Hepatocyte (in vitro differentiated cells): Measurements from ENCODE around the gene TBCD. TPM values are rescaled to one million over a fixed set of nuclear protein-coding genes. Genes with fewer than 3 reads are reported as not detected.
A peak's percentile ranks its signal among the peaks of the same experiment; 100 is the strongest.
"Not testable (repeated sequence)": the region's sequence is repeated elsewhere in the genome, so short reads cannot be mapped to it uniquely, and the experiment has no call there.

Experiments
- DNase-seq: peaks from one replicate; pipeline ENCODE4 v3.0.0-alpha.2; 2016; ENCODE audit warnings: low spot score
- H2AFZ ChIP-seq: fragments of 200-600 bp; sonication (generic); 2 replicates; pipeline ENCODE4 v1.6.0; 2016; ENCODE audit warnings: antibody characterized with exemption, mild to moderate bottlenecking
- H3K27ac ChIP-seq: fragments of 200-600 bp; sonication (generic); 2 replicates; pipeline ENCODE4 v1.5.1; 2016; ENCODE audit warnings: mild to moderate bottlenecking
- H3K27me3 ChIP-seq: fragments of 200-600 bp; sonication (generic); 2 replicates; pipeline ENCODE4 v1.6.1; 2016
- H3K36me3 ChIP-seq: fragments of 200-600 bp; sonication (generic); replicated peaks from 2 replicates; pipeline ENCODE4 v1.5.1; 2016; ENCODE audit warnings: low read depth; ENCODE audit not compliant: insufficient read depth
- H3K4me1 ChIP-seq: fragments of 200-600 bp; sonication (generic); 2 replicates; pipeline ENCODE4 v1.5.1; 2016; ENCODE audit warnings: mild to moderate bottlenecking, moderate library complexity; ENCODE audit not compliant: insufficient read depth
- H3K4me2 ChIP-seq: fragments of 200-600 bp; sonication (generic); 2 replicates; pipeline ENCODE4 v1.6.0; 2016
- H3K4me3 ChIP-seq: fragments of 200-600 bp; sonication (generic); 2 replicates; pipeline ENCODE4 v1.5.1; 2016; ENCODE audit warnings: mild to moderate bottlenecking
- H3K79me2 ChIP-seq: fragments of 200-600 bp; sonication (generic); 2 replicates; pipeline ENCODE4 v1.6.0; 2017; ENCODE audit warnings: mild to moderate bottlenecking
- H3K9me2 ChIP-seq: fragments of 200-600 bp; sonication (generic); replicated peaks from 2 replicates; pipeline ENCODE4 v1.6.0; 2017; ENCODE audit warnings: mild to moderate bottlenecking; ENCODE audit not compliant: insufficient read depth
- H3K9me3 ChIP-seq: fragments of 200-600 bp; sonication (generic); 2 replicates; pipeline ENCODE4 v1.5.1; 2016; ENCODE audit warnings: low read depth, mild to moderate bottlenecking
- H4K20me1 ChIP-seq: fragments of 200-600 bp; sonication (generic); 2 replicates; pipeline ENCODE4 v1.6.0; 2016; ENCODE audit warnings: mild to moderate bottlenecking; ENCODE audit not compliant: insufficient read depth, poor library complexity, severe bottlenecking
- CTCF ChIP-seq: fragments of 200-600 bp; sonication (generic); IDR thresholded peaks from 2 replicates; pipeline ENCODE4 v1.5.1; 2016; ENCODE audit warnings: antibody characterized with exemption, mild to moderate bottlenecking; ENCODE audit not compliant: poor library complexity
- EZH2 ChIP-seq: fragments of 200-600 bp; sonication (generic); IDR thresholded peaks from 2 replicates; pipeline ENCODE4 v1.6.1; 2016; ENCODE audit warnings: antibody characterized with exemption, mild to moderate bottlenecking, borderline replicate concordance
- EZH2phosphoT487 ChIP-seq: fragments of 200-600 bp; sonication (generic); IDR thresholded peaks from one replicate; pipeline ENCODE4 v1.6.1; 2018; ENCODE audit warnings: antibody characterized with exemption, mild to moderate bottlenecking, low read depth, moderate library complexity; ENCODE audit not compliant: unreplicated experiment, severe bottlenecking
- WGBS: methylation state at CpG from one replicate; pipeline ENCODE4 v1.1.6; 2016; ENCODE audit warnings: low lambda C conversion rate; ENCODE audit errors: missing lambda C conversion rate; 5-methylcytosine and 5-hydroxymethylcytosine counted together
- polyA plus RNA-seq: library from polyadenylated mRNA; unstranded; fragments of >200 nt; fragmentation: Nextera tagmentation; extraction: Ambion mirVana; gene quantifications from 2 replicates; pipeline ENCODE4 v1.2.1, GENCODE V29; 2016
- total RNA-seq: library from RNA; depleted of rRNA; stranded (reverse); fragments of >200 nt; gene quantifications from 2 replicates; pipeline ENCODE4 v1.2.3, GENCODE V29; 2014

The TBCD gene
- total and polyA plus RNA-seq, 2 experiments from 2014 or later: 24.5 to 41.5 TPM

GRCh38 chr17:82983510-82984248, 231.8 kb downstream of the TBCD start:
- 98% methylated on average over 20 of the region's 27 CpGs for WGBS
- Histone ChIP-seq H3K36me3 (no peaks in the 10 kb centered on the region), H3K4me2 (no peak overlapping the region), H2AFZ (no peak overlapping the region), H3K4me1 (peaks cover 7% of the 10 kb centered on the region), H3K9me2 (no peaks in the 10 kb centered on the region), H3K27me3 (no peaks in the 10 kb centered on the region), H4K20me1 (no peaks in the 10 kb centered on the region), H3K79me2 (no peaks in the 10 kb centered on the region), H3K9me3 (no peaks in the 10 kb centered on the region), H3K27ac (no peak overlapping the region), H3K4me3 (no peak overlapping the region)
- DNase-seq: no peak
- TF ChIP-seq CTCF: no peak
- no peak for TF ChIP-seq EZH2phosphoT487
- TF ChIP-seq EZH2: no peak

DNA sequence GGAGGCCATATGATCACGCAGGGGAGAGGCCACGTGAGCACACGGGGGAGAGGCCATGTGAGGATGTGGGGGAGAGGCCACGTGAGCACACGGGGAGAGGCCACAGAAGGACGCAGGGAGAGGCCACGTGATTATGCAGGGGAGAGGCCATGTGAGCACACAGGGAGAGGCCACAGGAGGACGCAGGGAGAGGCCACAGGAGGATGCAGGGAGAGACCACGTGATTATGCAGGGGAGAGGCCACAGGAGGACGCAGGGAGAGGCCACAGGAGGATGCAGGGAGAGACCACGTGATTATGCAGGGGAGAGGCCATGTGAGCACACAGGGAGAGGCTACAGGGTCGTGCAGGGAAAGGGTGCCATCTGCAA, 232.4 kb downstream of the TBCD start:
- H4K20me1 ChIP-seq, H2AFZ ChIP-seq, H3K9me3 ChIP-seq, H3K4me1 ChIP-seq, H3K4me3 ChIP-seq, H3K27me3 ChIP-seq, DNase-seq, H3K9me2 ChIP-seq, H3K4me2 ChIP-seq, H3K79me2 ChIP-seq, H3K36me3 ChIP-seq, H3K27ac ChIP-seq: not testable (repeated sequence)
- WGBS: 100% methylated on average over 3 of the region's 12 CpGs

GRCh38 chr17:82984751-82985427, 233.0 kb downstream of the TBCD start:
- 92% methylated on average over 15 of the region's 15 CpGs for WGBS
- Histone ChIP-seq H3K4me1 (peaks cover 7% of the 10 kb centered on the region), H2AFZ (no peak overlapping the region), H3K9me2 (no peaks in the 10 kb centered on the region), H3K9me3 (no peaks in the 10 kb centered on the region), H3K36me3 (no peaks in the 10 kb centered on the region), H3K27me3 (no peaks in the 10 kb centered on the region), H4K20me1 (no peaks in the 10 kb centered on the region), H3K4me2 (no peak overlapping the region), H3K4me3 (no peak overlapping the region), H3K79me2 (no peaks in the 10 kb centered on the region), H3K27ac (no peak overlapping the region)
- TF ChIP-seq CTCF (no peak), EZH2 (no peak), EZH2phosphoT487 (no peak)
- no peak for DNase-seq

DNA sequence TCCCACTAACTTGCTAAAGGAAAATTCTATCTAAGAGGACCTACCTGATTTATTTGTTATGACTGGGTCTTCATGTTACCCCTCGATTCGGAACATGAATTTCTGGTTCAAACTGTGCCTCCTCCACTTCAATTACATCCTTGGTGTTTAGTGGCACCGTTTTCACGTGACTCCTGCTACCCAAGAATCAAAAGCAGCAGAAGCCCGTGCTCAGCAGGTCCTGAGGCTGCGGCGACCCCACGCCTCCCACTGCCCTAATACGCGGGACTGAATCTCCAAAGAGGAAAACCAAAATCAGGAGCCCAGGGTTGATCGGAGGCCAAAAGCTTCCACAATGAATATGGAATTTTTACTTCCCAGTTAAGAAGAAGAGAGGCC, 233.6 kb downstream of the TBCD start:
- WGBS: 93% methylated on average over 11 of the region's 11 CpGs
- DNase-seq: no peak
- H3K27ac ChIP-seq: peak overlapping the region; percentile 49
- no peaks in the 10 kb centered on the region for H3K9me3 ChIP-seq
- no peaks in the 10 kb centered on the region for H3K27me3 ChIP-seq
- no peaks in the 10 kb centered on the region for H3K9me2 ChIP-seq
- no peak overlapping the region for H2AFZ ChIP-seq
- H4K20me1 ChIP-seq: no peaks in the 10 kb centered on the region
- no peak overlapping the region for H3K4me3 ChIP-seq
- H3K79me2 ChIP-seq: no peaks in the 10 kb centered on the region
- H3K4me1 ChIP-seq: peaks cover 7% of the 10 kb centered on the region
- no peaks in the 10 kb centered on the region for H3K36me3 ChIP-seq
- TF ChIP-seq CTCF (no peak), EZH2 (no peak), EZH2phosphoT487 (no peak)
- H3K4me2 ChIP-seq: no peak overlapping the region
